GM12878 (cell line): ENCODE measurements around the gene LRRC61. TPM values are rescaled to one million over a fixed set of nuclear protein-coding genes. Genes with fewer than 3 reads are reported as not detected.

Experiments used
- ATAC-seq: fragments of 200-7000 bp; cut with Tn5 transposase; 3 replicates; pipeline ENCODE4 v1.9.1; 2020; ENCODE audit warnings: mild to moderate bottlenecking, moderate library complexity
- BruUV-seq: library from RNA; stranded (reverse); fragments of 400-500 nt; replicated peaks from 2 replicates; lab custom pipeline; 2021; lab: Mats Ljungman, UMichigan
- CTCF ChIA-PET: fragments of 300-600 bp; sonication (Branson Sonifier 250); formaldehyde crosslinking; extraction: SDS; loops from one replicate; lab custom pipeline; 2021; ENCODE audit warnings: inconsistent platforms; lab: Yijun Ruan, JAX
- POLR2A ChIA-PET: fragments of 350-600 bp; formaldehyde crosslinking; extraction: SDS; loops from one replicate; lab custom pipeline; 2021; ENCODE audit warnings: inconsistent platforms; lab: Charles Lee
- RAD21 ChIA-PET: fragments of 300-600 bp; sonication (Branson Sonifier 250); formaldehyde crosslinking; loops from one replicate; lab custom pipeline; 2023; ENCODE audit warnings: antibody characterized with exemption; ENCODE audit not compliant: unreplicated experiment; lab: Charles Lee
- SMC1A ChIA-PET: fragments of 300-600 bp; sonication (Branson Sonifier 250); formaldehyde crosslinking; loops from one replicate; lab custom pipeline; 2023; ENCODE audit not compliant: unreplicated experiment, uncharacterized antibody; lab: Charles Lee
- DNase-seq: peaks from one replicate; pipeline ENCODE4 v3.0.0-alpha.2; 2011; ENCODE audit warnings: low read depth, low spot score
- FAIRE-seq: peaks from 3 replicates; lab custom pipeline; 2011; peaks lifted over from hg19 to GRCh38; lab: Jason Lieb, UNC
- H2AFZ ChIP-seq: 2 replicates; pipeline ENCODE4 v1.6.0; 2011; ENCODE audit warnings: low read depth, low read length, control low read depth; ENCODE audit not compliant: control insufficient read depth
- H3K27ac ChIP-seq: 2 replicates; pipeline ENCODE4 v1.5.1; 2011; ENCODE audit warnings: control low read depth; ENCODE audit not compliant: control insufficient read depth, insufficient read depth
- H3K27me3 ChIP-seq, 2 experiments: replicated peaks in 1 of 2; 2 replicates each; pipeline versions ENCODE4 v1.6.0 to v1.6.1; 2011; ENCODE audit warnings: low read length in 1 of 2; ENCODE audit not compliant: control insufficient read depth in 2 of 2, insufficient read depth in 2 of 2
- H3K36me3 ChIP-seq, 2 experiments: 2 replicates each; pipeline ENCODE4 v1.5.1; 2011; ENCODE audit warnings: low read length in 1 of 2; ENCODE audit not compliant: control insufficient read depth in 2 of 2, insufficient read depth in 2 of 2
- H3K4me1 ChIP-seq: 2 replicates; pipeline ENCODE4 v1.6.1; 2011; ENCODE audit warnings: mild to moderate bottlenecking, low read length, moderate library complexity, mixed read lengths; ENCODE audit not compliant: control insufficient read depth, insufficient read depth
- H3K4me2 ChIP-seq: 2 replicates; pipeline ENCODE4 v1.6.0; 2011; ENCODE audit warnings: control low read depth; ENCODE audit not compliant: control insufficient read depth, insufficient read depth
- H3K4me3 ChIP-seq: fragments of 200-600 bp; sonication (generic); 2 replicates; pipeline ENCODE4 v1.5.1; 2016
- H3K79me2 ChIP-seq: 2 replicates; pipeline ENCODE4 v1.6.0; 2011; ENCODE audit warnings: low read length; ENCODE audit not compliant: control insufficient read depth, insufficient read depth
- H3K9ac ChIP-seq: 2 replicates; pipeline ENCODE4 v1.8.0; 2011; ENCODE audit warnings: low read length, control low read depth, mixed read lengths; ENCODE audit not compliant: control insufficient read depth, insufficient read depth
- H3K9me3 ChIP-seq: replicated peaks from 3 replicates; pipeline ENCODE4 v1.5.1; 2011; ENCODE audit warnings: mild to moderate bottlenecking, low read length; ENCODE audit not compliant: control insufficient read depth, insufficient read depth
- H4K20me1 ChIP-seq: 2 replicates; pipeline ENCODE4 v1.6.0; 2011; ENCODE audit not compliant: control insufficient read depth, insufficient read depth
- BCL3 ChIP-seq: IDR thresholded peaks from 2 replicates; pipeline ENCODE4 v1.6.1; 2011; ENCODE audit warnings: borderline replicate concordance, low read depth, mild to moderate bottlenecking, moderate library complexity, low read length; ENCODE audit not compliant: insufficient read depth, poor library complexity, severe bottlenecking
- CBX3 ChIP-seq: fragments of 200-600 bp; sonication (generic); IDR thresholded peaks from 2 replicates; pipeline ENCODE4 v1.6.1; 2016; ENCODE audit warnings: low read depth, borderline replicate concordance
- CREB1 ChIP-seq: IDR thresholded peaks from 2 replicates; pipeline ENCODE4 v1.6.1; 2012; ENCODE audit warnings: low read depth, mild to moderate bottlenecking, inconsistent platforms
- IKZF1 ChIP-seq: fragments of 450-650 bp; conservative IDR thresholded peaks from 2 replicates; pipeline ENCODE4 v1.6.1; 2017; ENCODE audit warnings: antibody characterized with exemption, mild to moderate bottlenecking
- IKZF2 ChIP-seq, 2 experiments: fragments of 450-650 bp; IDR thresholded peaks; 2 replicates each; pipeline ENCODE4 v1.6.1; 2017; ENCODE audit warnings: mild to moderate bottlenecking in 2 of 2, moderate library complexity in 2 of 2
- WGBS: methylation state at CpG from one replicate; pipeline ENCODE4 v1.1.6; 2016; ENCODE audit warnings: low lambda C conversion rate; ENCODE audit not compliant: insufficient replicate concordance, insufficient coverage; ENCODE audit errors: missing lambda C conversion rate; 5-methylcytosine and 5-hydroxymethylcytosine counted together
- in situ Hi-C: fragments of 300-500 bp; cut with MboI; formaldehyde crosslinking; loops from 9 replicates; pipeline ENCODE4 v1.14.3; 2018; ENCODE audit warnings: mixed read lengths
- intact Hi-C: fragments of 100-400 bp; cut with micrococcal nuclease; formaldehyde crosslinking; loops from one replicate; pipeline ENCODE4 v1.14.2; 2022; ENCODE audit not compliant: unreplicated experiment
- polyA plus RNA-seq, 11 experiments: library from polyadenylated mRNA; depleted of rRNA in 4 of 11; unstranded in 6 of 11; stranded (reverse) in 5 of 11; fragments of >200 nt; fragmentation: Nextera tagmentation in 4 of 11; fragmentation: Illumina TruSeq in 1 of 11; extraction: Ambion mirVana in 4 of 11; extraction: Trizol in 1 of 11; gene quantifications; 1 replicate in 1 of 11; 2 replicates in 10 of 11; pipeline versions ENCODE4 v1.2.1 to v1.2.3, GENCODE V29; 2011 to 2016; ENCODE audit warnings: inconsistent platforms in 2 of 11, missing spikeins in 2 of 11, low read depth in 1 of 11
- total RNA-seq, 4 experiments: library from RNA; depleted of rRNA in 3 of 4; stranded (reverse); fragments of >200 nt in 3 of 4; fragmentation: Illumina TruSeq in 1 of 4; extraction: Trizol in 1 of 4; gene quantifications; 2 replicates each; pipeline versions ENCODE4 v1.2.1 to v1.2.3, GENCODE V29; 2013 to 2021

LRRC61 gene
- total and polyA plus RNA-seq, 10 of the 15 experiments (the other 5 are each of a cell fraction or from before 2014, with no cell fraction given), result 1.4 to 54.2 (median 21.8) TPM

- TF ChIP-seq CREB1 (0 out of 2 replicates have a peak, but pooled peaks have one; percentile 11), IKZF2 (IDR thresholded peaks at IDR 0.05) (peak in 1 of 2 experiments; percentile 21; a peak in 1 of 4 replicates)
These were observed 34.1 kb downstream of the LRRC61 start (continued) for GRCh38 chr7:150357270-150357669.

- POLR2A ChIA-PET, result interaction anchor here (0.6 to 1.4 kb wide), 5 partner anchors 8 to 49 kb away, joined by 3 to 6 read pairs (median 3); partner anchors contain the start of genes ACTR3C and LRRC61
These were observed 34.7 kb downstream of the LRRC61 start for GRCh38 chr7:150357771-150358427.

More at GRCh38 chr7:150357771-150358427, 34.7 kb downstream of the LRRC61 start:
- peak; percentile 37 for ATAC-seq
- ChIA-PET SMC1A (interaction anchor here (0.6 to 6.5 kb wide), 12 partner anchors 8 to 757 kb away, joined by 3 to 48 read pairs (median 9); a partner anchor contains a TSS), CTCF (interaction anchor here (0.6 to 4.9 kb wide), 13 partner anchors 8 to 91 kb away, joined by 3 to 72 read pairs (median 7); a partner anchor contains a TSS), RAD21 (interaction anchor here (0.9 to 4.7 kb wide), 5 partner anchors 9 to 61 kb away, joined by 3 to 26 read pairs (median 15); a partner anchor contains a TSS)
- H3K27me3 ChIP-seq, result no peaks in the 10 kb centered on the region
- intact Hi-C loops, result loop anchor here (1.0 to 5.0 kb wide), 2 partner anchors 8 to 36 kb away; partner anchors contain the start of genes ACTR3C and LRRC61
- peaks cover 20% of the 10 kb centered on the region for H3K4me1 ChIP-seq
- no peaks in the 10 kb centered on the region for H4K20me1 ChIP-seq
- H3K4me2 ChIP-seq, result peak overlapping the region; percentile 40; the same call in 1 of the 2 replicates
- H3K36me3 ChIP-seq, result no peaks in the 10 kb centered on the region
- H3K4me3 ChIP-seq, result no peak overlapping the region; the same call in 1 of the 2 replicates
- no peak overlapping the region for H3K9ac ChIP-seq
- no TSS peak for BruUV-seq
- TF ChIP-seq CBX3, result no peak
- no peak for TF ChIP-seq BCL3
- TF ChIP-seq IKZF1, result 0 out of 2 replicates have a peak, but pooled peaks have one; percentile 14
- no peak for FAIRE-seq
- DNase-seq, result no peak
- in situ Hi-C loops, result no loop called here
- WGBS, result 92% methylated on average over 12 of the region's 13 CpGs
- H3K9me3 ChIP-seq, result no peaks in the 10 kb centered on the region
- peak overlapping the region; percentile 91 for H2AFZ ChIP-seq
- H3K27ac ChIP-seq, result peak overlapping the region; percentile 36; the same call in 1 of the 2 replicates
- no peaks in the 10 kb centered on the region for H3K79me2 ChIP-seq
